Keratinocyte (primary cell): ENCODE data around the gene SMIM12.

Experiments used
- CTCF ChIP-seq, 3 experiments: IDR thresholded peaks in 1 of 3; conservative IDR thresholded peaks in 1 of 3; optimal IDR thresholded peaks in 1 of 3; 2 replicates in 2 of 3; 3 replicates in 1 of 3; pipeline versions ENCODE3 to v1.5.1; 2011; ENCODE audit warnings: low read length in 3 of 3, mild to moderate bottlenecking in 3 of 3, moderate library complexity in 2 of 3, control low read depth in 1 of 3, inconsistent platforms in 1 of 3; ENCODE audit not compliant: insufficient read depth in 2 of 3; ENCODE audit errors: extremely low read depth in 1 of 3
- EZH2 ChIP-seq: IDR thresholded peaks from one replicate; pipeline ENCODE4 v1.6.1; 2012; ENCODE audit warnings: inconsistent platforms, mild to moderate bottlenecking, low read length, moderate library complexity

GRCh38 chr1:34907487-34908090 is 48.0 kb upstream of the SMIM12 start:
- TF ChIP-seq CTCF (optimal IDR thresholded peaks at IDR 0.05 in 1 of 3, IDR thresholded peaks at IDR 0.05 in 1 of 3, conservative IDR thresholded peaks at IDR 0.05 in 1 of 3; ENCODE audit: extremely low read depth in 1 of 3, insufficient read depth in 2 of 3, low read length in 3 of 3) (no peak), EZH2 (no peak)
